ENCODE results near the gene CRYGB.

Gene CRYGB, protein sequence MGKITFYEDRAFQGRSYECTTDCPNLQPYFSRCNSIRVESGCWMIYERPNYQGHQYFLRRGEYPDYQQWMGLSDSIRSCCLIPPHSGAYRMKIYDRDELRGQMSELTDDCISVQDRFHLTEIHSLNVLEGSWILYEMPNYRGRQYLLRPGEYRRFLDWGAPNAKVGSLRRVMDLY

DNA sequence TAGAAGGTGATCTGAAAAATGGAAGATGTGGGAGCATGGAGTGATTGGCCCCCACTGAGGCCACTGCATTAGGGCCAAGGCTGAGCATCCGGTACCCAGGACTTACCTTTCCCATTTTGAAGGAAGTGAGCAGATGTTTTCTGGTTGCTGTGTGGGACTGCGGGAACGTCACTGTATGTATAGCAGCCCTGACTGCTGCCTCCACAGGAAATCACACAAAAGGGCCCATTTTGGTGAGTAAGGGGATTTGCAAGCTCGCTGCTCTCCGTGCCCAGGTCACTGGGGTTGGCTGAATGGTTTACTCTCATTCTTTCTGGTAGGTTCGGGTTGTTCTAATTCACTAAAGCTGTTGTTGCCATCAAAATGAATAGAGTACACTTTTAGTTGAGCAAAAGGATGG is at the start of gene CRYGB:
TSS of gene CRYGB (minus strand) at position 153 of the 400 bp plus-strand sequence. CDS start at position 115, 38 bp downstream.
- no peak for DNase-seq
- no peak within 1 kb of the TSS for H3K4me3 Mint-ChIP-seq
- H3K27ac Mint-ChIP-seq = no peak within 1 kb of the TSS
- no peaks in the 10 kb centered on the region for H3K4me1 Mint-ChIP-seq
- no peaks in the 10 kb centered on the region for H3K27me3 Mint-ChIP-seq
- no peaks in the 10 kb centered on the region for H3K9me3 Mint-ChIP-seq
- CTCF ChIA-PET = interaction anchor here (0.9 kb wide), 1 partner anchor 32 kb away, joined by 4 read pairs; no protein-coding TSS in a partner anchor
- no peaks in the 10 kb centered on the region for H3K36me3 Mint-ChIP-seq

DNA sequence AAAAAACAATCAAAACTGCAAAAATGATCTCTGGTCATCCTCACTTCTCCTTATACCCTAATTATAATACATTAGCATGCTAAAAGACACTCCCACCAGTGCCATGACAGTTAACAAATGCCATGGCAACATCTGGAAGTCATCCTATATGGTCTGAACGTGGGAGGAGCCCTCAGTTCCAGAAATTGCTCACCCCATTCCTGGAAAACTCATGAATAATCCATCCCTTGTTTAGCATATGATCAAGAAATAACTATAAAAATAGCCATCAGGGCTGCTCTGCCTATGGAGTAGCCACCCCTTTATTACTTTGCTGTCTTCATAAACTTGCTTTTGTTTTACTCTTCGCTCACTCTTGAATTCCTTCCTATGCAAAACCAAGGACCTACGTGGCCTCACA is 49.6 kb upstream of the CRYGB start:
- Mint-ChIP-seq H3K27ac (no peak overlapping the region), H3K9me3 (no peaks in the 10 kb centered on the region), H3K4me1 (no peaks in the 10 kb centered on the region), H3K36me3 (no peaks in the 10 kb centered on the region), H3K4me3 (no peak overlapping the region), H3K27me3 (no peaks in the 10 kb centered on the region)
- CTCF ChIA-PET = no interaction called here
- DNase-seq = no peak

DNA sequence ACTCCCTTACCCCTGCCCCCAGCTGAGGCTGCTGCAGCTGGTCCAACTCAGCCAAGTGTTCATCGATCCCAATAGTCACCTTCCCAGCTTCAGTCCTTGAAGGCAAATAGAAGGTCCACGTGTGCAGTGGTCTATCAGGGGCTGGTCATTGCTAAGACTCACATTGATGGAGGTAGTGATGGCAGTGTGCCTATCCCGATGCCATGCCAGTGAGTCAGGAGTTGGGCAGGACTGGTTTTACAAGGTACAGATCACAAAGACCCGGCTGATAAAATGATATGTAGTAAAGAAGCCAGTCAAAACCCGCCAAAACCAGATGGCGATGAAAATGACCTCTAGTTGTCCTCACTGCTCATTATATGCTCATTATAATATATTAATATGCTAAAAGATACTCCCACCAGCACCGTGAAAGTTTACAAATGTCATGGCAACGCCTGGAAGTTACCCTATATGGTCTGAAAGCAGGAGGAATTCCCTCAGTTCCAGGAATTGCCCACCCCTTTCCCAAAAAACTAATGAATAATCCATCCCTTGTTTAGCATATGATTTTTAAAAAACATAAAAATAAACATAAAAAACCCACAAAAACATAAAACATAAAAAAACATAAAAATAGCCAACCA is 46.8 kb upstream of the CRYGB start:
- H3K27me3 Mint-ChIP-seq = peaks cover 3% of the 10 kb centered on the region
- no peak overlapping the region for H3K27ac Mint-ChIP-seq
- no peaks in the 10 kb centered on the region for H3K4me1 Mint-ChIP-seq
- no peak for DNase-seq
- no peak overlapping the region for H3K4me3 Mint-ChIP-seq
- H3K9me3 Mint-ChIP-seq = no peaks in the 10 kb centered on the region
- no peaks in the 10 kb centered on the region for H3K36me3 Mint-ChIP-seq
- CTCF ChIA-PET = interaction anchor here (1.1 kb wide), 1 partner anchor 17 kb away, joined by 4 read pairs; no protein-coding TSS in a partner anchor

DNA sequence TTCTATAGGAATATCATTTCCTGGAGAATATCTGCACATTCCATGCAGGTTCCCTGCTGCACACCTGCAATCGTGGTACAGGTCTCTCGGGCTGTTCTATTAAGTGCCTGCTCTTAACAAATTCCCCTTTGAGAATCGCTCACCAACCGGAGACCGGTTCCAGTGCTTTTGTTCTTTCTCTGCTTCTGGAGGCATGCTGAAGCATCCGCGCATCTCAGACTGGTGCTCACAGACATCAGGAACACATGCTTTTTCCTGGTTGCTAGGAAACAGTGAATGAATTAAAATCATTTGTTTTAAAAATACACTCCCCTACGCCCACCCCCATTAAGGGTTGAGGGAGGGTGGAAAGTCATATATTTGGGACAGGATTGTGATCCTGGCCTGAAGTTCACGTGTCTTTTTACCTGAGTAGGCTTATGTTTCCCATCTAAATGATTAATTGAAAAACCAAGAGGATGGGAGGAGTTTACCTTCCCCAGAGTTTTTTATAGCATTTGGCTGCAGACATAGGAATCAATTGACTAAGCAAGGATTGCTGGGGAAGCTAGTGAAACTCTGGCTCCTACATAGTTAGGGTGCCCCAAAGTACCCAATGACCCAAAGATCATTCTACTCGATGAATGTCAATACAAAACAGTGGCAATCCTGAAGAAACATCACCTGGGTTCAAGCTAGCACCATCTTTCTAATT is 44.0 kb upstream of the CRYGB start, which contains the start of gene C2orf80:
TSS of gene C2orf80 (minus strand) at position 221 of the 694 bp plus-strand sequence. CDS start 3,044 bp downstream, outside the sequence.
- DNase-seq = no peak
- CTCF ChIA-PET = interaction anchor here (1.2 to 1.5 kb wide), 2 partner anchors 15 kb away, joined by 3 to 5 read pairs; no protein-coding TSS in a partner anchor
- no peak within 1 kb of the TSS for H3K4me3 Mint-ChIP-seq
- H3K27me3 Mint-ChIP-seq = peaks cover 3% of the 10 kb centered on the region
- H3K4me1 Mint-ChIP-seq = no peaks in the 10 kb centered on the region
- no peaks in the 10 kb centered on the region for H3K9me3 Mint-ChIP-seq
- H3K27ac Mint-ChIP-seq = no peak within 1 kb of the TSS
- no peaks in the 10 kb centered on the region for H3K36me3 Mint-ChIP-seq

DNA sequence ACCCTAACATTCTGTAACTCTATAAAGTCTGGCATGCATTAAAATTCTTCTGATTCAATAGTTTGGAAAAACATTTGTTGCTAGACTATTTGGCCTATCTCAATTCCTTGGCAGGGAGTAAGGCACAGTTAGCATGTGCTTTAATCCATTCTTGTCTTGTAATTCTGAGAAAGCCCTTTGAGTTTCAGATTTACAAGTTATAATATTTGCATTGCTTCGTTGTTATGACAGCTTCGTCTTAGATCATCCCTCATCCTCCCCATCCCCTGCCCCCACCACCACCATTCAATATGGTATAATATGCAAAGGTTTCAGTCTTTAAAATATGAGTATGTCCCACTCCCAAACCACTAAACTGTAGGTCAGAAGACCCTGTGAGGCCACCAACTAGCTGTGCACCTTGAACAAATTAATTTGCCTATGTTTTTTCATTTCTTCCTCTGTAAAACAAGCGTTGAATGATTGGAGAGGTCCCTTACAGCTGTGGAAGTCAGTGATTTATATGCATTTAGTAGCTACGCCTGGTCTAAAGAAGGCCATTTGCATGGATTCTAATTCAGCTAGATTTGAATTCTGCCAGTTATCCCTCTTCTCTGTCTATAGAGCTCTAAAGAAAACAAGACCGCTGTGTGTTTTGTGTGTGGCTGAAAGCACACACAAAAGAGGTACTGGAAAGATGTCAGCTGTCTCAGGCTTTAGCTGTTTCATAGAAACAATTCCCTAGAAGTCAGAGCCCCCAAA is 43.3 kb upstream of the CRYGB start:
- Mint-ChIP-seq H3K4me3 (no peak overlapping the region), H3K4me1 (no peaks in the 10 kb centered on the region), H3K36me3 (no peaks in the 10 kb centered on the region), H3K27ac (no peak overlapping the region), H3K9me3 (no peaks in the 10 kb centered on the region), H3K27me3 (peaks cover 3% of the 10 kb centered on the region)
- CTCF ChIA-PET = interaction anchor here (1.5 kb wide), 1 partner anchor 14 kb away, joined by 3 read pairs; no protein-coding TSS in a partner anchor
- DNase-seq = no peak

DNA sequence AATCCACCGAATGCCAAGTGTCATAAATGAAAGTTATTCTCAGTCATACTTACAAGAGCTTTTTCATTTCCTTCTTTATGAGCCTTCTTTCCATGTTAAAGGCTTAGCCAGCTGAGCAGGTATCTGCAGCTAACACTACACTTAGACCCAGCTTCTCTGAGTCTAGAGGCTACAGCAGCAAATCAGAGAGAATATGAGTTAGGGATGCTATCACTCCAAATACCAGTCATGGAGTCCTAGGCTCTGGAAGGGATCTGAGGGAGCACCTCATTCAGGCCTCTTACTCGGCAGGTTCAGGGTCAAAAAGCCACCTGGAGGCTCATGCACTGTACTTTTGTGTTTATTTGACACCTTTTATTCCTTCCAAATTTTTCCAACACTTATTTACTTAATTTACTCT is 40.9 kb upstream of the CRYGB start:
- Mint-ChIP-seq H3K9me3 (no peaks in the 10 kb centered on the region), H3K27ac (no peak overlapping the region), H3K4me1 (no peaks in the 10 kb centered on the region), H3K36me3 (no peaks in the 10 kb centered on the region), H3K4me3 (no peak overlapping the region), H3K27me3 (peaks cover 10% of the 10 kb centered on the region)
- CTCF ChIA-PET = no interaction called here
- DNase-seq = no peak

DNA sequence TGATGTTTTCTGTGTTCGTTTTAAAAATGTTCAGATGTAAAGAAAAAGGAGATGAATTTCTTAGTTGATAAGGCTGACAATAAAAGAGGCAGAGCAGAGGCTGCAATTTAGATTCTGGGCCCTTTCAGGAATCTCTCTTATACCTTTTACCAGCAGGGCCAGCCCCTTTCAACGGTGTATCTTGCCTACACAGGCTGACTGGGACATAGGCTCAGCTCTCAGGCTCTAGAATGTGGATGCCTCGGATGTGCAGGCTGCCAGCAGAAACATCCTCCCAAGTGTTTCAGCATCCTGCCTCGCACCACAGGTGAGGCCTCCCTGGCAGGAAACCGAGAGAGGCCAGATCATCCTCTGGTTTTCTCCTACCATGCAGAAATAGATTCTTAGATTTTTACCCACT is 40.5 kb upstream of the CRYGB start:
- no peaks in the 10 kb centered on the region for H3K9me3 Mint-ChIP-seq
- DNase-seq = no peak
- H3K27me3 Mint-ChIP-seq = peaks cover 10% of the 10 kb centered on the region
- H3K4me1 Mint-ChIP-seq = no peaks in the 10 kb centered on the region
- H3K36me3 Mint-ChIP-seq = no peaks in the 10 kb centered on the region
- CTCF ChIA-PET = no interaction called here
- H3K4me3 Mint-ChIP-seq = no peak overlapping the region
- no peak overlapping the region for H3K27ac Mint-ChIP-seq

DNA sequence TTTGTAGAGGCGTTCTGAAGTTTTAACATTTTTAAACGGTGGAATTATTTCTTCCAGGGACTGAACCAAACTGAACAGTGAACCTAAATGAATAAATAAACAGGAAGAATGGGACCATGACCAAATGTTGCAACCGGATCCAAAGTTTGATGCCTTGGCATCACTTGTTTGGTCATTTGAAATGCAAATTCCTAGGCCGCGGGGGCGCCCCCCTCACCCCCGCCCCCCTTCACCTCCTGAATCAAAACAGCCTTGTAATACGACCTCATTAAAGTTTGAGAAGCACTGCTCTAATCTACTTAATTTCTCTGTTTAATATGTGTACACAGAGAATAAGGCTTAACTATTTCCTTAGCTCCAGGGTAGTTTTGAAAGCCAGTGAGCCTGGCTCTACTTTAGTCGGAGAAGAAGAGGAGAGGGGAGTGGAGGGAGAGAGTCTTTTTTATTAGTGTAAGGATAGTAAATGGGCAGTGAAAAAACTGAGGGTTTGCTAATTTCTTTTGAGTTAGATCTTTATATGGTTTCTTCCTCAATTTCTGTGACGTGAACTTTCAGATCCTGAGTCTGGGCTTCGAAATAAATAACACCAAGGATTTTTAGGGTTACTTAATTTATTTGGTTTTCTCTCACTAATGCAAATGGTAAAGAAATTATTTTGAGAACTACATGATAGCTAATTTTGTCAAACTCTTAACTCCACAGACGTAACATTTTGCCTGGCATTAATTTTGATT is 38.2 kb upstream of the CRYGB start:
- CTCF ChIA-PET = interaction anchor here (0.5 to 1.4 kb wide), 2 partner anchors 8 to 1528 kb away, joined by 3 to 5 read pairs; no protein-coding TSS in a partner anchor
- DNase-seq = no peak
- H3K27me3 Mint-ChIP-seq = peaks cover 7% of the 10 kb centered on the region
- no peak overlapping the region for H3K27ac Mint-ChIP-seq
- no peaks in the 10 kb centered on the region for H3K36me3 Mint-ChIP-seq
- H3K9me3 Mint-ChIP-seq = no peaks in the 10 kb centered on the region
- H3K4me1 Mint-ChIP-seq = no peaks in the 10 kb centered on the region
- no peak overlapping the region for H3K4me3 Mint-ChIP-seq

DNA sequence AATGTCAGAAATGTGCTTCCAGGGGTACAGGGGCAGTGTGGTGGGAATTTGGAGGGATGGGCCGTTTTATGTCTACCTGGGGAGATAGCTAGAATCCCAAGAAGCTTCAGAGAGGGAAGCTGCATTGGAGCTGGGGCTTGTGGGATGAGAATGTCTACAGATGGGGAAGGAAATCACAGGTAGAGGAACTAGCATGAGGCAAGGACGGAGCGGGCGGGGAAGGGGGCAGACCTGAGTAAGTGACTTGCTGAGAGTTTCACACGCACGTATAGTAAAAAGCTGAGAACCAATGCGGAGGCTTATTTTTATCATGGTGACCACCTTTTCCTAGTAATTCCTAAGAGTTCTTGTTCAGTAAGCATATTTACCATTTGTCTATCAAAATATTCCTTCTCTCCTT is 37.6 kb upstream of the CRYGB start:
- DNase-seq = no peak
- Mint-ChIP-seq H3K4me3 (no peak overlapping the region), H3K9me3 (no peaks in the 10 kb centered on the region), H3K4me1 (no peaks in the 10 kb centered on the region), H3K27me3 (peaks cover 7% of the 10 kb centered on the region), H3K36me3 (no peaks in the 10 kb centered on the region), H3K27ac (no peak overlapping the region)
- CTCF ChIA-PET = interaction anchor here (0.5 to 1.4 kb wide), 2 partner anchors 8 to 1527 kb away, joined by 3 to 5 read pairs; no protein-coding TSS in a partner anchor

DNA sequence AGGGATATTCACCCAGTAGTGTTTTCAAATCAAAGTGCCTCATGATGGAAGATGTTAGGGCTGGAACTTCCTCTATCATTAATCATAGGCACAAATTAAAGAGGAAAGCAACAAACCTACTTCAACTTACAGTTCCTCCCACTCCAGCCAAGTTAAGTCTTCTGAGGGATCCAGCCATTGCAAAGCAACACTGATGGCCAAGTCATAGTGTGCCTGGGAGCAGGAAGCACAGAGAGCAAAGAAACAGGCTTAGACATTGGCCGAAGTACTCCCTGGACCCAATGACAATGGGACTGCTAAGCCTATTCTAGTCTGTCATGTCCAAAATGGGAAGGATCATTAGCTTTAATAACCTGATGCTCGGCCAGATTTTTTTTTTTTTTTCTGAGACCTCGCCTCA is 36.9 kb upstream of the CRYGB start:
- DNase-seq = no peak
- no peak overlapping the region for H3K4me3 Mint-ChIP-seq
- H3K9me3 Mint-ChIP-seq = no peaks in the 10 kb centered on the region
- no peaks in the 10 kb centered on the region for H3K4me1 Mint-ChIP-seq
- H3K27ac Mint-ChIP-seq = no peak overlapping the region
- no peaks in the 10 kb centered on the region for H3K36me3 Mint-ChIP-seq
- CTCF ChIA-PET = no interaction called here
- peaks cover 7% of the 10 kb centered on the region for H3K27me3 Mint-ChIP-seq

DNA sequence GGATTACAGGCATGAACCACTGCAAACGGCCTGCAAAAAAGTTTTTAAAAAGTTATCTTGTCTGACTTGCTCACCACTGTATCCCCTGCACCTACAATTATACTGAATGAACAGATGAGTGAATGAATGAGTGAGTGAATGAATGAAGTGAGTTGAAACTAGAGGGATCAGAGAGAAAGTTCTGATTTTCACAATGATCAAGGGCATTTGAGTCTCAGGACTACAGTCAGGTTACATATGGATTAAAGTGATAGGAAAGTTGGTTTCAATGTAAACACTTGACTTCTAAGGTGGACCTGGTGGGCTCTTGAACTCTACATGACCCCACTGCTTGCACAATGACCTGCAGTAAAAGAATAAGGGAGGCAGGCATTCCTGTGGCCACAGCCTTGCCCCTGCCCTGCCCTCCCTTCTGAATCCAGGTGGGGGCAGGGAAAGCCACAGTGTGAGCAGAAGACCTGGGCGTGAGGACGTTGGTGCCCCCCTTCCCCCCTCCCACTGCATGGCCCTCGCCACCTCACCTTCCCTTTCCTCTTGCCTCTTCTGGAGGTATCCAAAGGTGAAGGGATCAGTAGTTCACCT is 33.2 kb upstream of the CRYGB start:
- H3K9me3 Mint-ChIP-seq = no peaks in the 10 kb centered on the region
- no peak overlapping the region for H3K4me3 Mint-ChIP-seq
- peaks cover 13% of the 10 kb centered on the region for H3K27me3 Mint-ChIP-seq
- no peaks in the 10 kb centered on the region for H3K36me3 Mint-ChIP-seq
- H3K4me1 Mint-ChIP-seq = no peaks in the 10 kb centered on the region
- no peak for DNase-seq
- CTCF ChIA-PET = no interaction called here
- H3K27ac Mint-ChIP-seq = no peak overlapping the region

DNA sequence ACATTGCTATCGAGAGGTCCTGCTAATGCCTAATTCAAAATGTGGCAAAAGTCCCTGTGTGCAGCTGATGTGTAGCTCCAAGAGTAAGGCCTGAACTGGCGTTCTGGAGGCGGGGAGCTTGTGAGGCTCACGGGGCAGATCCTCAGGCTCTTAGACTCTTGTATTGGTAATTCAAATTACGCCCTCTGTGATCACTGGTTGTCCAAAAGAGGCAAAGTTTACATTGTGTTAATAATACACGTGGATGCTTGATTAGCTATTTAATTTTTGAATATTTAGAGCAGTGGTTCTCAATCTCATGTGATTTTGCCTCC is 29.8 kb upstream of the CRYGB start:
- DNase-seq = no peak
- Mint-ChIP-seq H3K9me3 (no peaks in the 10 kb centered on the region), H3K4me1 (no peaks in the 10 kb centered on the region), H3K27me3 (peaks cover 14% of the 10 kb centered on the region), H3K4me3 (no peak overlapping the region), H3K36me3 (no peaks in the 10 kb centered on the region), H3K27ac (no peak overlapping the region)
- CTCF ChIA-PET = interaction anchor here (0.7 to 3.7 kb wide), 26 partner anchors 8 to 796 kb away, joined by 3 to 26 read pairs (median 4); partner anchors contain the start of genes C2orf80, CRYGA and IDH1

DNA sequence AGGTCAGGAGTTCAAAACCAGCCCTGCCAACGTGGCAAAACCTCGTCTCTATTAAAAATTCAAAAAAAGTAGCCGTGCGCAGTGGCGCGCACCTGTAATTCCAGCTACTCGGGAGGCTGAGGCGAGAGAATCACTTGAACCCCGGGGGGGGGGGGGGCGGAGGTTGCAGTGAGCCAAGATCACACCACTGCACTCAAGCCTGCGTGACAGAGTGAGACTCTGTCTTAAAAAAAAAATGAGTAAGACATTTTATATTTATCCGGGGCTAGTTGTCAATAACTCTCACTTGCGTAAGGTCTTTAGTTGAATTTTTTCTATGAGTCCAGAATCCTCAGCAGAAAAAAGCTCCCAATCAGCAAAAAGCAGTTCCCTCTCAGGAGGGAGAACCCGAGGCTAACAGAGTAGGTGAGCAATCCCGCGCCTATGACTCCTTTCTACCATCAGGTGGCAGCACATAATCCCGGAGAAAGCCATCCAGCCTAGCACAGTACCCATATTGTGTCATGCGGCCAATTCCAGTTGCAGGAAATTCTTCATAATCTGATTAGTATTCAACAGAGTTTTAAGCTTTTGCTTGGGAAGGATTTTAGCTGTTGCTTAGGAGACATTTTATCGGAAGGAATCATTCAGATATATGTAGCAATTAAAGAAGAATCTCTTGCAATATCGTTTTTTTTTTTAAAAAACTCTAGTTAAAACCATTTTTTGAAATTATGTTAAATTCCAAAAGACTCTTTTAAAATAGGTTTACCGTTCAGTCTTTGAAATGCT is 29.3 kb upstream of the CRYGB start:
- no peaks in the 10 kb centered on the region for H3K4me1 Mint-ChIP-seq
- H3K27ac Mint-ChIP-seq = no peak overlapping the region
- DNase-seq = peak; percentile 70
- CTCF ChIA-PET = interaction anchor here (0.6 to 3.7 kb wide), 30 partner anchors 9 to 797 kb away, joined by 3 to 26 read pairs (median 4); partner anchors contain the start of genes C2orf80, CRYGA and IDH1
- no peaks in the 10 kb centered on the region for H3K9me3 Mint-ChIP-seq
- peaks cover 15% of the 10 kb centered on the region for H3K27me3 Mint-ChIP-seq
- H3K36me3 Mint-ChIP-seq = no peaks in the 10 kb centered on the region
- H3K4me3 Mint-ChIP-seq = no peak overlapping the region
